GM11168 (cell line): Measurements from ENCODE around the gene IFNL2.
"Not testable (repeated sequence)": the region's sequence is repeated elsewhere in the genome, so short reads cannot be mapped to it uniquely, and the experiment has no call there.

Source experiments
- in situ Hi-C: fragments of 300-500 bp; cut with MboI; formaldehyde crosslinking; loops from one replicate; pipeline ENCODE4 v1.12.0; 2022; ENCODE audit warnings: low sequenced_read_pairs; ENCODE audit not compliant: unreplicated experiment

IFNL2 gene

GRCh38 chr19:39251846-39252245 is 16.4 kb upstream of the IFNL2 start:
- in situ Hi-C loops, result no loop called here

DNA sequence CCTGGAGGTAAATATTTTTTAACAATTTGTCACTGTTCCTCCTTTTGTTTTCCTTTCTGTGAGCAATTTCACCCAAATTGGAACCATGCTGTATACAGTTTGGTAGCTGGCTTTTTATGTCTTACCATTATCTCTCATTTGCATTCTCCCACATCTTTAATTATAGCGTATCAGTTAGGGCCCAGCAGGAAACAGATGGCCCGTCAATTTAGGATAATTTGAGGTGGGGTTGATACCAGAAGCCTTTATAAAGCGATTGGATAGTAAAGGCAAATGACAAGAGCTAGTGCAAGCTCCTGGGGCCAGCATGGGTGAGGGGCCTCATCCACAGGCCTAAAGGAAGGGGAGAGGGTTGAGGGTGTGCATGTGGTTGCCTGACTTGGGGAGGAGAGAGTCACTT is 15.7 kb upstream of the IFNL2 start:
- in situ Hi-C loops, result no loop called here

DNA sequence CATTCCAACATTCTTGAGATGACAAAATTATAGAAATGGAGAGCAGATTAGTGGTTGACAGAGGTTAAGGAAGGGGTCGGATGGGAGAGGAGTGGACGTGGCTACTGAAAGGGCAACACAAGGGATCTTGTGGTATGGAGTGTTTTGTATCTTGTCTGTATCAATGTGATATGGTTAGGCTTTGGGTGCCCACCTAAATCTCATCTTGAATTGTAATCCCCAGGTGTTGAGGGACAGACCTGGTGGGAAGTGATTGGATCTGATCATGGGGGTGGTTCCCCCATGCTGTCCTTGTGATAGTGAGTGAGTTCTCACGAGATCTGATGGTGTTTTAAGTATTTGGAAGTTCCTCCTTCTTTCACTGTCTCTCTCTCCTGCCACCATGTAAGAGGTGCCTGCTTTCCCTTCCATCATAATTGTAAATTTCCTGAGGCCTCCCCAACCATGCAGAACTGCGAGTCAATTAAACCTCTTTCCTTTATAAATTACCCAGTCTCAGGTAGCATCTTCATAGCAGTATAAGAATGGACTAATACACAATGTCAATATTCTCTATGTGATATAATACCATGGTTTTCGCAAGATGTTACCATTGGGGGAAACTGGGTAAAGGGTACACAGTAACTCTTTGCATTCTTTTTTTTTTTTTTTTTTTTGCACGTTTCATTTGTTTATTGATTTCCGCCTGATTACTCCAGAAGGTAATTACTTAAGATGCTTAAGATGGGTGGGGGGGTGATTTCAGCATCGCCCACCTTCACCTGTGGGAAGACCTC is 14.6 kb upstream of the IFNL2 start:
- in situ Hi-C loops, result no loop called here

DNA sequence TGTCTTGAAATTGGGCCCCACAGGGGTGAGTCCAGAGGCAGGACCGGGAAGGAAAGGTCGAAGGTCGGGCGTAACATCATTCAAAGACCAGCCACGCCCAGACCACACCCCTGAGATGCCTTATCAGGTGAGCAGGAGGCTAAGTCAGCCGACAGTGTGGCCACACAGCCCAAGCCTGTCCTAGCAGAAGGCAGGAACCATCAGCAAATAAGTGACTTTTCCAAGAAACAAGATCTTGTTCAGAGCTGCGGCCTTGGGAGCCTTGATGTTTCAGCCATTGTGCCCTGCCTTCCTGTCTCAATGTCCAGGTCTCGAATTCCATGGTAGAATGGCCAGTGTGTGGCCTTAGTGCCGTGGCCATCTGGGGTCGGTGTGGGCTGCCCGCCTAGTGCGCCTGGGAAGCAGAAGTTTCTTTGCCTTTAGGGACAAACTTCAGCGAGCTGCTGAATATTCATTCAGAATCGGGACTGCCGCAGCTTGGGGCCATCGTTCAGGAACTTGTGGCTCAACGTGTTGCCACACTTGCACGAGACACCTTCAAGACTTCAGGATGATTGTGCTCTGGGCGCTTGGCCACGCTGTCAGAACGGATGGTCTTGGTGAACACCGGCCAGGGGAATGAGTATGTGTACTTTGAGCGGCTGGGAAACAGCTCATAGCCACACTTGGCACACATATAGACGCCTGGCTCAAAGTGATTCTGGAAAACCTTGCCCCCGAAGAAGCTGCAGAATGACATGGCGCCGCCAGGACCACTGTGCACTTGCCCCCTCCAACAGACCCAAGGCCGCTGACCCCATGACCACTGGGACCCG is 13.5 kb upstream of the IFNL2 start:
- in situ Hi-C loops, result no loop called here

DNA sequence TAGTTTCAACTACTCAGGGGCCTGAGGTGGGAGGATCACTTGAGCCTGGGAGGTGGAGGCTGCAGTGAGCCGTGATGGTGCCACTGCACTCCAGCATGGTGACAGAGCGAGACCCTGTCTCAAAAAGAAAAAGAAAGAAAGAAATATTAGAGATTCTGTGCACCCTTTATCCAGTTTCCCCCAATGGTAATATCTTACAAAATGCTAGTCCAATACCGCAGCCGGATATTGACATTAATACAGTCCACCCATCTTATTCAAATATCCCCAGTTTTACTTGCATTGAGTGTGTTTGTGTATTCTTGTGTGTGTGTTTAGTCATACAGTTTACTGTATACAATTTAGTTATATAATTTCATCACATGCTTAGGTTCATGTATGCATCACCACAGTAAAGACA is 11.0 kb upstream of the IFNL2 start:
- in situ Hi-C loops, result no loop called here

- in situ Hi-C loops, result no loop called here
Observed at GRCh38 chr19:39261704-39262103, 6.5 kb upstream of the IFNL2 start.

DNA sequence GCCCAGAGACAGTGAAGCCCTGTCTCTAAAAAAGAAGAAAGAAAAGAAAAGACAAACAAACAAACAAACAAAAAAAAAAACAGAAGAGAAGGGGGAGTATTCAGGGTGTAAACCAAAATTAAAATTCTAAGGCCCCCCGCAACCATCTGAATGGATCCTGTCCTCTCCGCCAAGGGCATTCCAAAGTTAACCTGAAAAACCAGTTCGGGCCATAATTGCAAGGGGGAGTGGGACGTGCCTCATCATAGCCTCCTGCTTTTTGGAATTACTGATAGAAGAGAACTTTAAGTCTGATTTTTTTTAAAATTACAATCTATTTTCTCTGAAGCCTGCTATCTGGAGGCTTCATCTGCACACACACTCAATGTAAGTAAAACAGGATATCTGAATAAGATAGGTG is 5.7 kb upstream of the IFNL2 start:
- in situ Hi-C loops, result no loop called here

GRCh38 chr19:39263912-39264305 is 4.3 kb upstream of the IFNL2 start:
- in situ Hi-C loops, result no loop called here

DNA sequence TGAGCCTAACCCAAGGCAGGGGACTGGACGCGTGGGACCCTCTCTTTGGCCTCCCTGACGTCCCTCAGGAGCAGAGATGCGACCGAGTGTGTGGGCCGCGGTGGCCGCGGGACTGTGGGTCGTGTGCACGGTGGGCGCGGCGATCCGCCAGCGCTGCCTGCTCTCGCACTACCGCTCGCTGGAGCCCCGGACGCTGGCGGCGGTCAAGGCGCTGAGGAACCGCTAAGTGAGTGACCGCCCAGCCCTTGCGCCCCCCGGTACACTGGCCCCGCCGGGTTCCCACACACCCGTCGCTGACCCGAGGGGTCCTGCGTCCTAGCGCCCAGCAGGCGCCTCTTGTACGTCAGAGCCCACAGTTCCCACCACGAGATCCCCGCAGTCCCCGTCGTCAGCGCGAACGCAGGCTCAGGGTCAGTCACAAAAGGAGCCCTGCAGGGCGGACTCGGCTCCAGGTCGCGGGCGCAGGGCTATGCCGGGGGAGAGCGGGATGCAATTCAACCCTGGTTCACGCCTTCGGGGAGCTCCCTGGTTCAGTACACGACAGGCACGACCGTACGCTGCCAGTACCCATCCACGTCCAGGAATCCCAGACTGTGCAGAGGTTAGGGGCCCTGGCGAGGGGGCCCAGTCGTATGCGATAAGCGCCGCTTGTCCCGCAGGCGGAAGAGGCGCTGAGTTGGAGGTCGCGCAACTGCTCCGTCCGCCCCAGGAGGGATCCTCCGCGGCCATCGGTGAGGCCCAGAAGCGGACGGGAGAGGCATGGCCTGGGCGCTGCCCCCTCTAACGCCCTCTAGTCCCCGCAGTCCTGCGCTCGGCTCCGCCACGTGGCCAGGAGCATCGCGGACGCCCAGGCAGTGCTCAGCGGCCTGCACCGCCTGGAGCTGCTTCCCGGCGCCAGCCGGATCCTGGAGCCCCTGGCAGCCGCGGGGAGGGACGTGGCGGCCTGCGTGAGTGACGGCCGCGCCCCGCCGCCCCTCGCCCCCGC is 3.6 kb upstream of the IFNL2 start:
- in situ Hi-C loops, result no loop called here

- in situ Hi-C loops, result no loop called here
Observed at GRCh38 chr19:39265321-39265916, 2.8 kb upstream of the IFNL2 start.

- in situ Hi-C loops, result not testable (repeated sequence)
Observed at GRCh38 chr19:39268531-39269223, 481 bp downstream of the IFNL2 start.

- in situ Hi-C loops, result not testable (repeated sequence)
Observed at GRCh38 chr19:39269369-39269768, 1.2 kb downstream of the IFNL2 start.

GRCh38 chr19:39270036-39270871 is 2.1 kb downstream of the IFNL2 start:
- in situ Hi-C loops, result no loop called here

- in situ Hi-C loops, result not testable (repeated sequence)
Observed at GRCh38 chr19:39273859-39274258, 5.7 kb downstream of the IFNL2 start.

DNA sequence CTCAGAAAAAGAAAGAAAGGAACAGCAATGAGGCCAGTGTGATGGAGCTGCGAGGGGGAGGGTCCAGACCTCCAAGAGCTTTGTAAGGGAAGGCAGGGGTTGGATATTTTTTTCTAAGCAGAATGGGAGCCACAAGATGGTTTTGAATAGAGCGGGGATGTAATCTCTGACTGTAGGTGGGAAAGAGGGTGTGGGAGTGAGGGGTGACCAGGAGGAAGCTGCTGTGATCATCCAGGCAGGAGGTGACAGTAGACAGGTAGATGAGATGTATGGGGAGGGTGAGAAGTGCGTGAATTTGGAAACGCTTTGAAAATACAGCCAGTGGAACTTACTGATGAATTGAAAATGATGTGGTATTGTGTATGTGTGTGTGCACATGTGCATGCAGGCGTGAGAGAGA is 7.4 kb downstream of the IFNL2 start:
- in situ Hi-C loops, result no loop called here

DNA sequence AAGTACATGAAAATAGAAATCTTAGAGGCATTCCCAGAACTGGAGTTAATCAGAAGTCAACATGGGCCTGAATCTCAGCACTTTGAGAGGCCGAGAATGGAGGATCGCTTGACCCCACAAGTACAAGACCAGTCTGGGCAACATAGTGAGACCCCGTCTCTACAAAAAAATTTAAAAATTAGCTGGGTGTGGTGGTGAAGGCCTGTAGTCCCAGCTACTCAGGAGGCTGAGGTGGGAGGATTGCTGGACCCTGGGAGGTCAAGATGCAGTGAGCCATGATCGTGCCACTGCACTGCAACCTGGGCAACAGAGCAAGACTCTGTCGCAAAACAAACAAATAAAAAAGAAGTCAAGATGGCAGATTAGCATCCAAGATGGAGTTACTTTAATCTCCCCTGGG is 8.5 kb downstream of the IFNL2 start:
- in situ Hi-C loops, result no loop called here

DNA sequence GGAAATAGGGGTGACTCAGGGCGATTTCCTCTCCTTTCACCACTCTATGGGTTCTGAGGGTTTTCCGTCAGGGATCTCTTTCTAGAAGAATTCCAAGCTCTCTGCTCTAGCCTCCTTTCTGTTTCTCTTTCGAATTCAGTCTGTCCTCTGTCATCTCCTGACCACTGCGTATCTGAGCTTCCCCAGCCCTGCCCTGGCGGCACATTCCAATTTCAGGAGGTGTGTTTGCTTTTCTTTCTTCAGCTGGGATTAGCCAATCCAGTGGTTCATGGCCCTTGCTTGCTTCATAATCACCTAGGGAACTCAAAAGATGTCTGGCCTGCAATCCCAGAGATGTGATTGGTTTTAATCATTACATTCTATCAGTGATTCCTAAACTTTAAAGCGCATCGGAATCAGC is 9.4 kb downstream of the IFNL2 start:
- in situ Hi-C loops, result no loop called here

GRCh38 chr19:39282021-39282420 is 13.8 kb downstream of the IFNL2 start:
- in situ Hi-C loops, result no loop called here

- in situ Hi-C loops, result no loop called here
Observed at GRCh38 chr19:39284032-39284431, 15.8 kb downstream of the IFNL2 start.
